GM18502 (cell line): Measurements from ENCODE around the gene BRD1.
"Not testable (repeated sequence)": the region's sequence is repeated elsewhere in the genome, so short reads cannot be mapped to it uniquely, and the experiment has no call there.

Source experiments
- ATAC-seq: cut with Tn5 transposase; IDR thresholded peaks from one replicate; pipeline ENCODE4 v1.9.1; 2021; ENCODE audit warnings: mild to moderate bottlenecking; ENCODE audit not compliant: unreplicated experiment, poor library complexity

The BRD1 gene

GRCh38 chr22:49827271-49827852 lies 311 bp downstream of the BRD1 start:
- ATAC-seq: no peak

DNA sequence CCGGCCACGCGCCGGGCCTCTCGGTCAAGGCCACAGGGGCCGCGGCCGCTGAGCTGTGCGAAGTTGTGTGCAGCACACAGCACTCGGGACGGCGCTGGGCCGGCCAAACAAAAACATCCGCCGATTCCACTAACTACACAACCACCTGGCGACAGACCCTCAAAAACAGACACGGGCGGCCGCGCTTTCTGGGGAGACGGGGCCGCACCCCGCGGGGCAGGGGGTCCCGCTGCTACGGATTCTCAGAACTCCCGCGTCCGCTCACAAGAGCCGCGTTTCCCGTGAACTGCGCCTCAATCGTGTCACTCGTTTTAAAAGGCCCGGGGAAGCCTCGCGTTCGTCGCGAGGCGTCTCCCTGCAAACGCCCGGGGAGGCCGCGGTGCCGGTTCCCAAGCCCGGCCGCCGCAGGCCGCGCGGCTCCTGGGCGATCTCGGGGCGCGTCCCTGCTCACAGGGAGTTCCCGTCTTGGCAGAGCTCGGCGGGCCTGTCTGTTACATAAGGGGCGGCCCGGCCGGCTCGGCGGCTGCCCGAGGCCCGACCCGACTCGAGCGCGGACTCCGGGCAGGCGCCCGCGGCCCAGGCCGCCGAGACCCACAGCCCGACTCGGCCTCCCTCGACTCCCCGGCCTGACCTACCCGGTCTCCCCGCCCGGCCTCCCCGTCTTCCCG lies 936 bp downstream of the BRD1 start:
- no peak for ATAC-seq

DNA sequence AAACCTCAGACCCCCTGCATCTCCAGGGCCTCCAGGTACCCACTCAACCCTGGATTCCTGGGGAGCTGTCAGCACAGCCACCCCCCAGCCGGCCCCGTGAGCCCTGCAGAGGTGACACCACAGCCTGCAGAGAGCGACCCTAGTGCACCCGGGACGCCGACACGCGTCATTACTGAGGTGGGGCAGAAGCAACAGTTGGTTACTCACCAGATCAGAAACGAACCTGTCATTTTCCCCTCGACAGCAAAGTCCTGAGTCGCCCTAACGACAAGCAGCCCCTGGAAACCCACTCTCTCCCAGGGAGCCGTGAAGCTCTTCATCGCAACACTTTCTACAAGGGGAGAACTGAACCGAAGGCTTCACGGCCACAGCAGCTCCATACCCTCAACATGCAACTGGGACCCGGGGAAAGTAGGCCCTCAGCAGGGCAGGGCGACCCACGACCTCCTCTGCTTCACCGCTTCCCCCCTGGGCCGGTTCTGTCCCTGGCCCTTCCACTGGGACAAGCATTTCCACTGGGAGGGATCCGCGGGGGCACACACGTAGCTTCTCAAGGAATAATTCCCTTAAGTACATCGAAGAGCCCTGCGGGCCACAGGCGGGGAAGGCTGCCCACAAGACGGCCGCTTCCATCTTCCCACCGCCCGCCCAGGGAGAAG lies 1.6 kb downstream of the BRD1 start:
- ATAC-seq: no peak

DNA sequence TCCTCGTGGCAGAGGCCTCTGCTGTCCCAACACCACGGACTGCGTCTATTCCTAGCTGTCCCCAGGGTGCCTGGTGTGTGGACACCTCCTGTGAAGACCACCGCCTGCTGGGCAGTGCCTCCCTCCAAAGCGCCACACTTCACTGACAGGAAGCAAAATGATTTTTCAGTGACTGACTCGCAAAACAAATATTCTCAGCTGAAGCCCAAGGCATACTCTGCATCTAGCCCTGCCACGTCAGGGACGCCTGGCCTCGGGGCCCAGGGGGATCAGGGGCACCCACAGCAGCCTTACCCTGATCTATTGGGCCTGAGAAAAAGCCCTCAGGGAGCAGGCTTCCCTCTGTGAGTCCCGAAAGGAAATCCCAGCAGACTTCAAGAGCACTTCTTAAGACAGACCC lies 2.2 kb downstream of the BRD1 start:
- no peak for ATAC-seq

- ATAC-seq: no peak
Observed at GRCh38 chr22:49824936-49825335, 2.7 kb downstream of the BRD1 start.

DNA sequence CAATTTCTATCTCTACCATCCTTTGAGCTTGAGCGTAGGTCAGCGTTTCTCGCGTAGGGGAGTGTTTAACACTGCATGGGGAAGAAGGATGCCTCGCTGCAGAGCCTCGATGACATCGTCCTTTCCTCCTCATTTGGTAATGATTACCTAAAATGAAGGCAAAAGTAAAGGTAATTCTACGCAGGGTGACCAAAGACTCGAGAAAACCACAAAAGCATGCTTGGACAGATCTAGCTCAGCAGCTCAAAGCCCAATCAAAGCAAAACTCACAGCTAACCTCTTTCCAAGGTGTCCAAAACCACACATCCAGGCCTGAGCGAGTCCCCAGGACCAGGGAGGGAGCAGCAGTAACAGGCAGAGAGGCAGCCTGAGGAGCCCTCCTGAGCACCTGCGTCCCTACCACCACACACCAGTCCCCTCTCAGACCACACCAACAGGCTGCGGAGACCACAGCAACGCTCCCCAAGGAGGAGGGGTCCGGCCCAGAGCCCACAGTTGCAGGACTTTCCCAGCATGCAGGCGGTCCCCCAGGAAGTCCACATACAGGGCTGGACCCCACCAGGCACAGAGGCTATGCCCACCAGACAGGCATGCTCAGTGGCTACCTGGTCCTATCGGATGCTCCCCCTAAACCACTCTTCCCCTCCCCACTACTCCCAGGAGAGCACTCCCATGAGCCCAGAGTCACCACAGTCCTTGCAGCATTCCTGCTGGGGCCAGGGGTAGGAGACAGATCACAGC lies 3.3 kb downstream of the BRD1 start:
- ATAC-seq: no peak

GRCh38 chr22:49823289-49824045 lies 4.2 kb downstream of the BRD1 start:
- no peak for ATAC-seq

GRCh38 chr22:49821741-49822140 lies 5.9 kb downstream of the BRD1 start:
- not testable (repeated sequence) for ATAC-seq

DNA sequence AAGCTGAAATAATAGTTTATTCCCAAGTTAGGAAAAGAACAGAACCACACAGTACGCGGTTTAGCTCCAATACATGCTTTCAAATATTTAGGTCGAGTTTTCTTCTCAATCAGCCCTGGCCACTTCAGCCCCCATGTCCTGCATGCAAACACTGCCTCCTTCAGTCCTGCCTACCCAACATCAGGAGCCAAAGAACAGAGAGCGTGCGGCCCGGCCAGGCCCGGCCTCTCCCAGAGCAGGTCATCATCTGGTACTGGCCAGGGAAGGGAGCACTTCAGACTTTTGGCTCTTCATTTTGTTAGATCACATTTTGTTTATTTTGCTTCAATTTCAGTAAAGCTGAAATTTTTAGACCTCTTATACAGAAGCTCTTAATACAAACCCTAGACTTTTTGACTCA lies 6.7 kb downstream of the BRD1 start:
- ATAC-seq: no peak

DNA sequence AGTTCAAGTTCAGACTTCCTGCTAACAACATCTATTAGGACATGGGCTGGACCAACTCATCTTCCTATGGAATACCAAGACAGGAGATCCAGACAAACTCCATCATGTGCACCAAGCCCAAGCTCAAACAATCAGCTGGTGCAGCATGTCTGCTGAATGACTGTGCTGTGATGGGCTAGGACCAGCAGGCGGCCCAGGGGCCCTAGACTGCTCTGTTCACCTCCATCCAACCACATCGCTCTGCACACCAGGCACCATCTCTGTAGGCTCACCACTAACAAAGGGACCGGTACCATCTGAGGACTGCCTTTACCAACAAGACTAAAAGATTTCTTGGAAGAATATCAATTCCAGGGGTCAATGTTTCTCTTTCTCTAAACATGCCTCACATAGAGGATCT lies 10.3 kb downstream of the BRD1 start:
- ATAC-seq: no peak

GRCh38 chr22:49815641-49816091 lies 12.0 kb downstream of the BRD1 start:
- no peak for ATAC-seq

DNA sequence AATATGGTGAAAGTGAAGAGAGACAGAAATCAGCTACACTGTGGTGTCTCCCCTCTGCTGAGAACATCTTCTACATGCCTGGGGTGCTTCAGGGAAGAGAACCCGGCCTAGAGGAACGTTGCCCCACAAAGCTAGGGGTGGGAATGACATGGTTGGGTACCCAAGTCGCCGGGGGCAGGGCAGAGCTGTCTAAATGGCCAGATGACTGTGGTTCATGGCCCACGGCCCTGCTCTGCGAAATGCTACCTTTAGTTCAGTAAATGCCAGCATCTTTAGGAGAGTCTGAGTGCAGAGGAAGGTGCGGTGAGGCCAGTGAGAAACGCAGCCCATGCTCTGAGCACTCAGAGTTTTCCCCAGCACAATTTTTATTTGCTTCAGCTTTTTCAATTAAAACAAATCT lies 12.8 kb downstream of the BRD1 start:
- ATAC-seq: no peak

GRCh38 chr22:49814164-49814686 lies 13.4 kb downstream of the BRD1 start:
- no peak for ATAC-seq

- ATAC-seq: no peak
Observed at GRCh38 chr22:49812838-49813237, 14.8 kb downstream of the BRD1 start.

- no peak for ATAC-seq
Observed at GRCh38 chr22:49811020-49811791, 16.5 kb downstream of the BRD1 start.

DNA sequence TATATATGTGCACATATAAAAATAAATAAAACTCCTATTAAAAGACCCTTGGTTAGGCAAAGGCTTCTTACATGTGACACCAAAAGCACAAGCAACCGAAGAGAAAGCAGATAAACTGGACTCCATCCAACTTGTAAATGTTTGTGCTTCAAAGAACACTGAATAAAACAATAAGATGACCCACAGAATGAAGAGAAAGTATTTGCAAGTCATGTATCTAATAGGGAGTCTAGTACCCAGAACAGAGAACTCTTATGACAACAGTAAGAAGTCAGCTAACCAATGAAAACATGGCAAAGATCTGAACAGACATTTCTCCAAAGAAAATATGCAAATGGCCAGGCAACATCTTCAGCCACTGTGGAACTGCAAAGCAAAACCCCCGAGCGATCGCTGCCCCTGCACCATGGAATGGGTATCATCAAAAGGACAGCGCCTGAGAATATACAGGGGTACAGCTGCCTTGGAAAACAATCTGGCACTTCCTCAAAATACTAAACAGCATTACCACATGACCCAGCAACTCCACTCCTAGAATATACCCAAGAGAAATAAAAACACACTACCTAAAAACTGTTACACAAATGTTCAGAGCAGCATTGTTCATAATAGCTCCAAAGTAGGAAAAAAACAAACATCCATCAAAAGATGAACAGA lies 17.2 kb downstream of the BRD1 start:
- no peak for ATAC-seq

DNA sequence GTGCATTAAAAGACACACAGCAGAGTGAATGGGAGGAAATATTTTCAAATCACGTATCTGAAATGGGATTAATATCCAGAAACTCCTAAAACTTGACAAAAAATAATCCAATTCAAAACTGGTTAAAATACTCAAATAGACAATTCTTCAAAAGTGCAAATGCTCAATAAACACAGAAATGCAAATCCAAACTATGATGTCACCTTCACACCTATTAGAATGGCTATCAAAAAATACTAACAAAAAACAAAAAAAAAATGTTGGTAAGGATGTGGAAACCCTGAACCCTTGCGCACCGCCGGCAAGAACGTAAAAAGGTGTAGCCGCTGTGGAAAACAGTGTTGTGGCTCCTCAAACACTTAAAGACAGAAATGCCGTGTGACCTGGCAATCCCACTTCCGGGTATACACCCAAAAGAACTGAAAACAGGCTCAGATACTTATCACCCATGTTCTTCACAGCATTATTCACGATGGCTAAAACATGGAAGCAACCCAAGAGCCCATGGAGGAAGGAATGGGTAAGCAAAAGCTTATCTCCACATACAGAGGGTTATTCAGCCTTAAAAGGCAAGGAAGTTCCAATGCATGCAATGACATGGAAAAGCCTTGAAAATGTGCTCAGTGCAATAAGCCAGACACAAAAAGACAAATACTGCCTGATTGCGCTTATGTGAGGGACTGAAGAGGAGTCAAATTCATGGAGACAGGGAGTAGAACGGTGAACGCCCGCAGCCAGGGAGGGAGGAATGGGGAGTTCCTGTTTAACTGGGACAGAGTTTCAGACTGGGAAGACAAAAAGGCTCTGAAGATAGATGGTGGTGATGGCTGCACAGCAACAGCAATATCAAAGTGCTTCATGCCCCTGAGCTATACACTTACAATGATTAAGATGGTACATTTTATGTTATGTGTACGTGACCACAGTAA lies 19.6 kb downstream of the BRD1 start:
- no peak for ATAC-seq

DNA sequence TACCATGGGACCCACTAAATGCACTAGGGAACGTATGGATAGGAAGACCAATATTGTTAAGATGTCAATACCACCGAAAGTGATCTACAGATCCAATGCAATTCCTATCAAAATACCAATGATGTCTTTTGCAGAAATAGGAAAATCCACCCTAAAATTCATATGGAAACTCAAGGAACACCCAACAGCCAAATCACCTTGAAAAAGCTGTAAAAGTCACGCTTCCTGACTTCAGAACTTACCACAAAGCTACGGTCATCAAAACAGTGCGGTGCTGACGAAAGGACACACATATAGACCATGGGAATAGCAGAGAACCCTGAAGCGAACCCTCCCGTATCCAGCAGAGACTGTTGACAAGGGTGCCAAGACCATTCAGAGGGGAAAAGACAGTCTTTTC lies 20.5 kb downstream of the BRD1 start:
- no peak for ATAC-seq
